IMR-90 (cell line): Measurements from ENCODE around the gene RYK. TPM values are rescaled to one million over a fixed set of nuclear protein-coding genes. Genes with fewer than 3 reads are reported as not detected.

ENCODE experiments used
- ATAC-seq: fragments of 200-7000 bp; cut with Tn5 transposase; 2 replicates; pipeline ENCODE4 v1.9.1; 2020; ENCODE audit warnings: low read depth, mild to moderate bottlenecking, moderate library complexity
- BruUV-seq: library from RNA; stranded (reverse); fragments of 400-500 nt; replicated peaks from 2 replicates; lab custom pipeline; 2021; lab: Mats Ljungman, UMichigan
- CTCF ChIA-PET: fragments of 300-600 bp; formaldehyde crosslinking; extraction: SDS; loops from one replicate; lab custom pipeline; 2021; ENCODE audit warnings: antibody characterized with exemption; lab: Yijun Ruan, JAX
- POLR2A ChIA-PET: fragments of 300-600 bp; sonication (Branson Sonifier 250); formaldehyde crosslinking; loops from one replicate; lab custom pipeline; 2022; ENCODE audit warnings: antibody characterized with exemption; ENCODE audit not compliant: unreplicated experiment; lab: Charles Lee
- DNase-seq: peaks from one replicate; pipeline ENCODE4 v3.0.0; 2013
- H2AFZ ChIP-seq: replicated peaks from 2 replicates; pipeline ENCODE3; 2013; ENCODE audit warnings: low read length, mild to moderate bottlenecking; ENCODE audit not compliant: poor library complexity
- H2AK5ac ChIP-seq: 2 replicates; pipeline ENCODE4 v1.6.1; 2013; ENCODE audit warnings: low read depth, low read length, inconsistent platforms
- H2AK9ac ChIP-seq: replicated peaks from 2 replicates; pipeline ENCODE3; 2013; ENCODE audit warnings: mild to moderate bottlenecking, low read depth, low read length, moderate library complexity; ENCODE audit not compliant: poor library complexity
- H2BK120ac ChIP-seq: 2 replicates; pipeline ENCODE4 v1.6.1; 2013; ENCODE audit warnings: low read depth, low read length, inconsistent platforms
- H2BK15ac ChIP-seq: 3 replicates; pipeline ENCODE4 v1.6.1; 2013; ENCODE audit warnings: low read depth, low read length, inconsistent platforms
- H2BK20ac ChIP-seq: 2 replicates; pipeline ENCODE4 v1.6.1; 2013; ENCODE audit warnings: low read depth, mild to moderate bottlenecking, inconsistent platforms, low read length, moderate library complexity
- H2BK5ac ChIP-seq: 2 replicates; pipeline ENCODE4 v1.6.1; 2013; ENCODE audit warnings: mild to moderate bottlenecking, low read depth, low read length, inconsistent platforms; ENCODE audit not compliant: poor library complexity, severe bottlenecking
- H3K14ac ChIP-seq: replicated peaks from 2 replicates; pipeline ENCODE4 v1.6.1; 2013; ENCODE audit warnings: low read depth, low read length, inconsistent platforms
- H3K18ac ChIP-seq: 2 replicates; pipeline ENCODE4 v1.6.1; 2013; ENCODE audit warnings: low read depth, low read length, control low read depth
- H3K23ac ChIP-seq: 2 replicates; pipeline ENCODE4 v1.6.1; 2013; ENCODE audit warnings: low read depth, low read length, inconsistent platforms
- H3K27ac ChIP-seq: 2 replicates; pipeline ENCODE4 v1.5.1; 2013; ENCODE audit warnings: mild to moderate bottlenecking, control low read depth, low read length; ENCODE audit not compliant: insufficient read depth
- H3K27me3 ChIP-seq: 2 replicates; pipeline ENCODE4 v1.6.1; 2013; ENCODE audit warnings: low read length; ENCODE audit not compliant: control insufficient read depth, insufficient read depth
- H3K36me3 ChIP-seq: 2 replicates; pipeline ENCODE4 v1.6.1; 2013; ENCODE audit warnings: low read length, mixed read lengths; ENCODE audit not compliant: control insufficient read depth, insufficient read depth
- H3K4ac ChIP-seq: 2 replicates; pipeline ENCODE4 v1.6.1; 2013; ENCODE audit warnings: low read depth, low read length, inconsistent platforms
- H3K4me1 ChIP-seq: 2 replicates; pipeline ENCODE4 v1.6.1; 2013; ENCODE audit warnings: low read length, mixed read lengths; ENCODE audit not compliant: control insufficient read depth, insufficient read depth
- H3K4me2 ChIP-seq: 2 replicates; pipeline ENCODE4 v1.6.1; 2013; ENCODE audit warnings: low read depth, mild to moderate bottlenecking, control low read depth, low read length, moderate library complexity
- H3K4me3 ChIP-seq: 2 replicates; pipeline ENCODE4 v1.5.1; 2013; ENCODE audit warnings: low read depth, mild to moderate bottlenecking, control low read depth, low read length, moderate library complexity; ENCODE audit not compliant: insufficient read depth
- H3K56ac ChIP-seq: 2 replicates; pipeline ENCODE4 v1.6.1; 2013; ENCODE audit warnings: low read length, inconsistent platforms; ENCODE audit not compliant: insufficient read depth; ENCODE audit errors: extremely low read depth
- H3K79me1 ChIP-seq, 2 experiments: 2 replicates each; pipeline ENCODE4 v1.6.1; 2013; ENCODE audit warnings: low read length in 2 of 2, inconsistent platforms in 1 of 2, low read depth in 1 of 2
- H3K9ac ChIP-seq: 2 replicates; pipeline ENCODE4 v1.6.1; 2013; ENCODE audit warnings: low read depth, low read length, control low read depth
- H3K9me1 ChIP-seq: 2 replicates; pipeline ENCODE4 v1.6.1; 2013; ENCODE audit warnings: low read length, inconsistent platforms; ENCODE audit not compliant: insufficient read depth
- H3K9me3 ChIP-seq: 2 replicates; pipeline ENCODE4 v1.6.1; 2013; ENCODE audit warnings: low read length; ENCODE audit not compliant: control insufficient read depth, insufficient read depth
- H4K20me1 ChIP-seq: 2 replicates; pipeline ENCODE4 v1.6.1; 2013; ENCODE audit warnings: low read length, inconsistent platforms; ENCODE audit not compliant: insufficient read depth
- H4K5ac ChIP-seq: 2 replicates; pipeline ENCODE4 v1.6.1; 2013; ENCODE audit warnings: mild to moderate bottlenecking, low read depth, low read length, control low read depth
- H4K8ac ChIP-seq, 2 experiments: 2 replicates each; pipeline ENCODE4 v1.6.1; 2013; ENCODE audit warnings: low read depth in 2 of 2, low read length in 2 of 2, control low read depth in 1 of 2, inconsistent platforms in 1 of 2
- H4K91ac ChIP-seq: 2 replicates; pipeline ENCODE4 v1.6.1; 2013; ENCODE audit warnings: low read depth, low read length, inconsistent platforms; ENCODE audit not compliant: insufficient read depth
- BHLHE40 ChIP-seq: fragments of 150-350 bp; IDR thresholded peaks from 2 replicates; pipeline ENCODE4 v1.6.1; 2016; ENCODE audit warnings: mild to moderate bottlenecking, low read depth, low read length
- CEBPB ChIP-seq: IDR thresholded peaks from 2 replicates; pipeline ENCODE4 v1.6.1; 2012; ENCODE audit warnings: low read depth, low read length, improper control_type of control experiment
- CHD1 ChIP-seq: IDR thresholded peaks from 2 replicates; pipeline ENCODE4 v1.6.1; 2012; ENCODE audit warnings: low read depth, low read length, improper control_type of control experiment
- CTCF ChIP-seq: conservative IDR thresholded peaks from 2 replicates; pipeline ENCODE4 v1.5.1; 2012; ENCODE audit warnings: mild to moderate bottlenecking, low read depth, low read length, improper control_type of control experiment
- ELK1 ChIP-seq: fragments of 150-350 bp; IDR thresholded peaks from 2 replicates; pipeline ENCODE4 v1.6.1; 2016; ENCODE audit warnings: low read depth, mild to moderate bottlenecking, low read length, moderate library complexity, borderline replicate concordance
- FOS ChIP-seq: fragments of 150-350 bp; IDR thresholded peaks from 2 replicates; pipeline ENCODE4 v1.6.1; 2016; ENCODE audit warnings: low read depth, low read length
- MAFK ChIP-seq: IDR thresholded peaks from 2 replicates; pipeline ENCODE4 v1.6.1; 2012; ENCODE audit warnings: low read depth, low read length, improper control_type of control experiment
- MAZ ChIP-seq: IDR thresholded peaks from 2 replicates; pipeline ENCODE4 v1.6.1; 2012; ENCODE audit warnings: low read depth, mild to moderate bottlenecking, low read length, improper control_type of control experiment, moderate library complexity, borderline replicate concordance
- MXI1 ChIP-seq: IDR thresholded peaks from 2 replicates; pipeline ENCODE4 v1.6.1; 2012; ENCODE audit warnings: low read depth, mild to moderate bottlenecking, low read length, moderate library complexity, borderline replicate concordance
- NFE2L2 ChIP-seq: fragments of 150-350 bp; IDR thresholded peaks from 2 replicates; pipeline ENCODE4 v1.6.1; 2016; ENCODE audit warnings: low read depth, mild to moderate bottlenecking, low read length
- POLR2A ChIP-seq: IDR thresholded peaks from 2 replicates; pipeline ENCODE4 v1.6.1; 2012; ENCODE audit warnings: mild to moderate bottlenecking, low read depth, low read length
- RAD21 ChIP-seq: IDR thresholded peaks from 2 replicates; pipeline ENCODE4 v1.6.1; 2012; ENCODE audit warnings: low read length, improper control_type of control experiment
- RCOR1 ChIP-seq: IDR thresholded peaks from 2 replicates; pipeline ENCODE4 v1.6.1; 2012; ENCODE audit warnings: mild to moderate bottlenecking, low read length, improper control_type of control experiment; ENCODE audit not compliant: insufficient replicate concordance
- RFX5 ChIP-seq: IDR thresholded peaks from 2 replicates; pipeline ENCODE4 v1.8.0; 2012; ENCODE audit warnings: low read depth, mild to moderate bottlenecking, low read length, moderate library complexity
- SMC3 ChIP-seq: fragments of 150-350 bp; IDR thresholded peaks from 2 replicates; pipeline ENCODE4 v1.6.1; 2016; ENCODE audit warnings: low read depth, mild to moderate bottlenecking, antibody characterized with exemption, low read length, moderate library complexity
- USF2 ChIP-seq: fragments of 150-350 bp; IDR thresholded peaks from 2 replicates; pipeline ENCODE4 v1.6.1; 2017; ENCODE audit warnings: mild to moderate bottlenecking, antibody characterized with exemption, low read length, low read depth
- WGBS, 2 experiments: methylation state at CpG; one replicate each; pipeline versions ENCODE4 v1.1.5 to v1.1.7; 2013; ENCODE audit warnings: missing lambda C conversion rate in 2 of 2; ENCODE audit not compliant: insufficient read length in 1 of 2; ENCODE audit errors: extremely low coverage in 2 of 2; 5-methylcytosine and 5-hydroxymethylcytosine counted together
- dilution Hi-C: fragments of 300-500 bp; cut with HindIII; formaldehyde crosslinking; loops from one replicate; pipeline ENCODE4 v1.14.3; 2018; ENCODE audit warnings: low sequenced_read_pairs; ENCODE audit not compliant: unreplicated experiment
- in situ Hi-C: fragments of 300-500 bp; cut with MboI; formaldehyde crosslinking; loops from 3 replicates; pipeline ENCODE4 v1.14.3; 2019; ENCODE audit warnings: low sequenced_read_pairs, inconsistent platforms, mixed read lengths
- intact Hi-C: fragments of 100-400 bp; cut with micrococcal nuclease; formaldehyde crosslinking; loops from 2 replicates; pipeline ENCODE4 v1.10.0; 2022
- polyA plus RNA-seq, 3 experiments: library from polyadenylated mRNA; depleted of rRNA; stranded (reverse); fragments of >200 nt; gene quantifications; 2 replicates each; pipeline ENCODE4 v1.2.3, GENCODE V29; 2012; ENCODE audit warnings: low replicate concordance in 1 of 3
- total RNA-seq: library from RNA; depleted of rRNA; stranded (reverse); fragments of >200 nt; gene quantifications from 2 replicates; pipeline ENCODE4 v1.2.3, GENCODE V29; 2012

The RYK gene
- total and polyA plus RNA-seq, 2 of the 4 experiments (the other 2 are of a cell fraction): 42.4 to 106 TPM

- no CpG with 5 or more reads among the region's 2 CpGs for WGBS, 2 experiments
- Histone ChIP-seq H3K79me1 (no peaks in the 10 kb centered on the region), H3K18ac (no peak overlapping the region), H2BK15ac (no peak overlapping the region), H2BK120ac (no peak overlapping the region), H3K4ac (no peak overlapping the region), H2AK5ac (no peak overlapping the region), H3K14ac (no peak overlapping the region), H3K36me3 (no peaks in the 10 kb centered on the region), H3K9ac (no peak overlapping the region), H2AK9ac (no peak overlapping the region), H3K56ac (no peak overlapping the region), H4K5ac (no peak overlapping the region), H3K4me1 (no peaks in the 10 kb centered on the region), H4K91ac (no peak overlapping the region), H4K8ac (no peak overlapping the region), H3K27ac (no peak overlapping the region), H2BK5ac (no peak overlapping the region), H4K20me1 (no peaks in the 10 kb centered on the region), H3K9me1 (no peaks in the 10 kb centered on the region), H3K23ac (no peak overlapping the region), H2BK20ac (no peak overlapping the region), H2AFZ (no peak overlapping the region), H3K4me2 (no peak overlapping the region), H3K4me3 (no peak overlapping the region), H3K9me3 (no peaks in the 10 kb centered on the region), H3K27me3 (no peaks in the 10 kb centered on the region)
- TF ChIP-seq MAFK (no peak), NFE2L2 (no peak), CTCF (no peak), CEBPB (no peak), CHD1 (no peak), RCOR1 (no peak), POLR2A (no peak), ELK1 (no peak), USF2 (no peak), RFX5 (no peak), BHLHE40 (no peak), MAZ (no peak), MXI1 (no peak), RAD21 (no peak), FOS (no peak), SMC3 (no peak)
- CTCF ChIA-PET: no interaction called here
- intact Hi-C loops: no loop called here
- no TSS peak for BruUV-seq
- in situ Hi-C loops: no loop called here
- DNase-seq (no peak), ATAC-seq (no peak)
- dilution Hi-C loops: no loop called here
- POLR2A ChIA-PET: no interaction called here
Measured at GRCh38 chr3:134114726-134115125, 135.9 kb downstream of the RYK start.
